Esophagus squamous epithelium (tissue), 5 donors: Measurements from ENCODE around the gene NPAS2. TPM values are rescaled to one million over a fixed set of nuclear protein-coding genes. Genes with fewer than 3 reads are reported as not detected.

Experiments
- DNase-seq: peaks from one replicate; lab custom pipeline; 2025; lab: John Stamatoyannopoulos, UW
- H3K27ac ChIP-seq, 4 donors: fragments of 200-600 bp; sonication (generic); one replicate each; pipeline ENCODE4 v1.5.1; 2016 to 2019; ENCODE audit warnings: mild to moderate bottlenecking in 1 of 4
- H3K27me3 ChIP-seq, 4 donors: fragments of 200-600 bp; sonication (generic); 1 replicate in 3 of 4; 2 replicates in 1 of 4; pipeline versions ENCODE4 v1.5.1 to v1.6.0; 2017 to 2021; ENCODE audit warnings: antibody characterized with exemption in 1 of 4
- H3K36me3 ChIP-seq, 3 donors: fragments of 200-600 bp; sonication (generic); one replicate each; pipeline ENCODE4 v1.5.1; 2016 to 2019
- H3K4me1 ChIP-seq, 3 donors: fragments of 200-600 bp; sonication (generic); one replicate each; pipeline ENCODE4 v1.5.1; 2017 to 2019
- H3K4me3 ChIP-seq, 4 donors: fragments of 200-600 bp; sonication (generic); 1 replicate in 3 of 4; 2 replicates in 1 of 4; pipeline ENCODE4 v1.5.1; 2016 to 2019; ENCODE audit warnings: mild to moderate bottlenecking in 2 of 4, moderate library complexity in 1 of 4
- H3K9me3 ChIP-seq, 3 donors: fragments of 200-600 bp; sonication (generic); one replicate each; pipeline ENCODE4 v1.5.1; 2016 to 2019
- CTCF ChIP-seq, 6 experiments: fragments of 450-650 bp in 4 of 6; fragments of 200-600 bp in 2 of 6; sonication (generic) in 2 of 6; IDR thresholded peaks; one replicate each; pipeline ENCODE4 v1.5.1; 2016 to 2019; ENCODE audit warnings: antibody characterized with exemption in 6 of 6, mild to moderate bottlenecking in 4 of 6, moderate library complexity in 4 of 6
- POLR2A ChIP-seq, 4 donors: fragments of 450-650 bp; IDR thresholded peaks; one replicate each; pipeline ENCODE4 v1.6.1; 2017; ENCODE audit warnings: antibody characterized with exemption in 4 of 4, mild to moderate bottlenecking in 4 of 4, moderate library complexity in 3 of 4
- WGBS, 2 donors: methylation state at CpG; one replicate each; pipeline ENCODE4 v1.1.5; 2018; 5-methylcytosine and 5-hydroxymethylcytosine counted together
- intact Hi-C: fragments of 100-400 bp; cut with DNase I; formaldehyde crosslinking; loops from one replicate; pipeline ENCODE4 v1.15.0; 2022
- total RNA-seq, 4 donors: library from RNA; depleted of rRNA; stranded (reverse); fragments of >200 nt; gene quantifications; one replicate each; pipeline ENCODE4 v1.1.0, GENCODE V29; 2016
- donor health status: DM: yes; HTN: yes; CAD: no.

The NPAS2 gene
- total RNA-seq, 4 donors from 2014 or later, result 29.1 to 64.2 (median 39.1) TPM

- H3K4me3 ChIP-seq, result no peak overlapping the region
- TF ChIP-seq POLR2A (IDR thresholded peaks at IDR 0.05), result no peak
- DNase-seq, result no peak
- H3K36me3 ChIP-seq, result peaks cover 0 to 53% (median 13%) of the 10 kb centered on the region in 3 donors
- peak overlapping the region in 2 of 4 donors; percentile 37 to 52 for H3K27ac ChIP-seq
- intact Hi-C loops, result no loop called here
- no peaks in the 10 kb centered on the region for H3K27me3 ChIP-seq
- 15 to 16% methylated on average over 6 of the region's 6 CpGs for WGBS, 2 donors
- peaks cover 9 to 19% (median 12%) of the 10 kb centered on the region in 3 donors for H3K4me1 ChIP-seq
- H3K9me3 ChIP-seq, result peaks cover 0 to 4% (median 0%) of the 10 kb centered on the region in 3 donors
Measured at GRCh38 chr2:100902817-100903405, 83.0 kb downstream of the NPAS2 start.

GRCh38 chr2:100903534-100904258 is 83.8 kb downstream of the NPAS2 start:
- intact Hi-C loops, result no loop called here
- 75 to 86% methylated on average over 11 to 15 of the region's 17 CpGs for WGBS, 2 donors
- peak overlapping the region in 1 of 4 donors; percentile 37 for H3K27ac ChIP-seq
- peaks cover 0 to 4% (median 0%) of the 10 kb centered on the region in 3 donors for H3K9me3 ChIP-seq
- no peak for TF ChIP-seq CTCF (IDR thresholded peaks at IDR 0.05)
- no peak for TF ChIP-seq POLR2A (IDR thresholded peaks at IDR 0.05)
- no peak for DNase-seq
- H3K4me3 ChIP-seq, result no peak overlapping the region
- H3K4me1 ChIP-seq, result peaks cover 9 to 19% (median 12%) of the 10 kb centered on the region in 3 donors
- H3K36me3 ChIP-seq, result peaks cover 0 to 59% (median 13%) of the 10 kb centered on the region in 3 donors
- no peaks in the 10 kb centered on the region for H3K27me3 ChIP-seq

- 63 to 68% methylated on average over 5 to 7 of the region's 9 CpGs for WGBS, 2 donors
- intact Hi-C loops, result no loop called here
- Histone ChIP-seq H3K27ac (no peak overlapping the region), H3K4me1 (peaks cover 9 to 19% (median 12%) of the 10 kb centered on the region in 3 donors), H3K36me3 (peaks cover 0 to 49% (median 13%) of the 10 kb centered on the region in 3 donors), H3K27me3 (no peaks in the 10 kb centered on the region), H3K9me3 (peaks cover 0 to under 1% (median 0%) of the 10 kb centered on the region in 3 donors), H3K4me3 (no peak overlapping the region)
- no peak for TF ChIP-seq POLR2A (IDR thresholded peaks at IDR 0.05)
- TF ChIP-seq CTCF (IDR thresholded peaks at IDR 0.05), result no peak
- DNase-seq, result no peak
Measured at GRCh38 chr2:100905132-100905805, 85.3 kb downstream of the NPAS2 start.

GRCh38 chr2:100906131-100906530 is 86.2 kb downstream of the NPAS2 start:
- 80 to 88% methylated on average over 1 of the region's 1 CpG for WGBS, 2 donors
- no peaks in the 10 kb centered on the region for H3K9me3 ChIP-seq
- H3K4me3 ChIP-seq, result no peak overlapping the region
- no peaks in the 10 kb centered on the region for H3K27me3 ChIP-seq
- no peak for TF ChIP-seq POLR2A (IDR thresholded peaks at IDR 0.05)
- TF ChIP-seq CTCF (IDR thresholded peaks at IDR 0.05), result no peak
- peaks cover 0 to 49% (median 13%) of the 10 kb centered on the region in 3 donors for H3K36me3 ChIP-seq
- peaks cover 9 to 19% (median 12%) of the 10 kb centered on the region in 3 donors for H3K4me1 ChIP-seq
- no peak for DNase-seq
- intact Hi-C loops, result no loop called here
- H3K27ac ChIP-seq, result no peak overlapping the region

- WGBS, 2 donors, result 80 to 88% methylated on average over 5 of the region's 5 CpGs
- no peak overlapping the region for H3K27ac ChIP-seq
- intact Hi-C loops, result no loop called here
- peaks cover 9 to 19% (median 12%) of the 10 kb centered on the region in 3 donors for H3K4me1 ChIP-seq
- no peak overlapping the region for H3K4me3 ChIP-seq
- DNase-seq, result no peak
- no peaks in the 10 kb centered on the region for H3K27me3 ChIP-seq
- no peaks in the 10 kb centered on the region for H3K9me3 ChIP-seq
- peaks cover 0 to 45% (median 13%) of the 10 kb centered on the region in 3 donors for H3K36me3 ChIP-seq
- TF ChIP-seq CTCF (IDR thresholded peaks at IDR 0.05) (no peak), POLR2A (IDR thresholded peaks at IDR 0.05) (no peak)
Measured at GRCh38 chr2:100906679-100907078, 86.7 kb downstream of the NPAS2 start.
